DMS53 treated with DMSO at 0.1 percent for 48 hours (cell line): ENCODE measurements around the gene C15orf39.
"Not testable (repeated sequence)": the region's sequence is repeated elsewhere in the genome, so short reads cannot be mapped to it uniquely, and the experiment has no call there.

Source experiments
- DNase-seq: peaks from one replicate; lab custom pipeline; 2025; ENCODE audit not compliant: unreplicated experiment; lab: John Stamatoyannopoulos, UW

The C15orf39 gene

DNA sequence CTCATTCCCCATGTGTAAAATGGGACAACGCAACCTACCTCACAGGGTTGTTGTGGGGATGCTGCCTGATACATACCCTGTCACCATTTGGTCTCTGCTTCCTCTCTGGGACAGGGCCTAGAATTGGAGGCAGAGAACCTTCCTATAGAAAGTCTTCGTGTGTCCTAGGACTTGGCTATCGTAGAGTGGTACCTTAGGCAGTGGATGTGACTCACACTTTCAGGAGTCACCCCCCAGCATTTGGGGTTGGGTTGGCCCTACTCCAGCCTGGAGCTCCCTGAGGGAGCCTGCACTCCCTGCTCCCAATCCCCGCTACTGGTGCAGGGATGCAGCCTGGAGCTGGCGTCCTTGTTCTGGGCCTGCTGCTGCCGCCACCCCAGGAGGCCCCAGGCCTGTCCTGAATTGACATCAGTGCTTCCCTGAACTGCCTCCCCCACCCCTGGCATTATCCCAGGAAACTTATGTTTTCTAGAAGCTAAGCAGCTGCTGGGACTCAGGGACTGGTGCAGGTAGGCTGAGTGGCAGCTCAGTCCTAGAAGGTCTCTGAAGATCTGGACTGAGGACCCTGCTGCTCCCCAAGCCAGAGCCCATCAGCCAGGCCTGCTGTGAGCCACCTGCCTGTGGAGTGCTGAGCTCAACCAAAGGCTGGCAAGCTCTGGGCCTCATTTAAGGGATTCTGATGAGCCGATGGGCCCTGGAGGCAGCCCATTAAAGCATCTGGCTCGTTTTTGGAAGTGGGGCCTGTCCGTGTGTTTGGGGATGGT lies 9.9 kb downstream of the C15orf39 start:
- no peak for DNase-seq

DNA sequence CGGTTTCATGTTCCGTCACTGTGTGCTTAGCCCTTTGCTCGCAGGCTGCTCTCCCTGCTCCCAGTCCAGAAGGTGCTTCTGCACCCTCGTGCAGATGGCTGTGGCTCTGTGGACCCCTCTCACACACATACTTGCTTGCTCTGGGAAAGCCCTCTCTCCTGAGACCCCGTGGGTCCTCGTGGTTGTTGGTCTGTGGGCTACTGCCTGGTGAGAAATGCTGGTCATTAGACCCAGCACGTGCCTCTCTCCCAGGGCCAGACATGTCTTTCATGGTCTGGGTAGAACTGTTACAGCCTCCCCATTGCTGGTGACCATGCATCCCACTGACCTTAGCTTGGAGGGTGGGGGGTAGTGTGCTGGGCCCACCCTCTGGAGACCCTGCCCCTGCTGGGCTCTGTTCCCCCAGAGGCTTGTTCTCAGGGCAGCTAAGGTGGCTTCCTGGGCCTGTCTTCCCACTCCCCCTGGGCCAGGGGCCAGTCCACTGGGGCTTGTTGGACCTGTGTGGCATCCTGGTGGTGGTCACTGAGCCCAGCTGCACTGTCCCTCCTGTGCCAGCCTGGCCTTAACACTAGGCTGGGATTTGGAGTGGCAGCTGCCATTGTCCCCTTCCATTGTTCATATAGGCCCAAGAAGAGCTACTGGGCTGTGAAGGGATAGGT lies 10.6 kb downstream of the C15orf39 start:
- no peak for DNase-seq

DNA sequence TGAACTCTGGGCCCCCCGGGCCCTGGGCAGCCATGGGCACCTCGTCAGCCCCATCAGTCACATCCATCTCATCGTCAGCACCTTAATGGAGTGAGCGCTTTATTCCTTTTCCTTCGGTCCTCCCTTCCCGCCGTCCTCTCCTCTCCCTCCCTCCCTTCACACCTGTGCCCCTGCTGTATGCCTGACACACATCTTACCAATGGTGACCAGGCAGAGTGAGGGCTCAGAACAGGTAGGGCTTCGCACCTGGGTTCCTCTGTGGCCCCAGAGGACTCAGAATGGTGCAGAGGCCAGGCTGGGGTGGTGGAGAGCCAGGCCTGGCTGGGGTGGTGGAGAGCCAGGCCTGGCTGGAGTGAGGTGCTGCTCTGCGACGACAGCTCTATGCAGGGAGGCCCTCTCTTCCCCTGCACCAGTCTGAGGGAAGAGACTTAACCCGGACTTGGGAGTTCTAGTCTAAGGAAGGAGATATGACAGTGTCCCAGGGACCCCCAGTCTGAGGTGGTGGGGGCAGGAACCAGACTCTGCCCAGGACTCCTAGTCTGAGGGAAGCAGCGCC lies 11.6 kb downstream of the C15orf39 start:
- no peak for DNase-seq

DNA sequence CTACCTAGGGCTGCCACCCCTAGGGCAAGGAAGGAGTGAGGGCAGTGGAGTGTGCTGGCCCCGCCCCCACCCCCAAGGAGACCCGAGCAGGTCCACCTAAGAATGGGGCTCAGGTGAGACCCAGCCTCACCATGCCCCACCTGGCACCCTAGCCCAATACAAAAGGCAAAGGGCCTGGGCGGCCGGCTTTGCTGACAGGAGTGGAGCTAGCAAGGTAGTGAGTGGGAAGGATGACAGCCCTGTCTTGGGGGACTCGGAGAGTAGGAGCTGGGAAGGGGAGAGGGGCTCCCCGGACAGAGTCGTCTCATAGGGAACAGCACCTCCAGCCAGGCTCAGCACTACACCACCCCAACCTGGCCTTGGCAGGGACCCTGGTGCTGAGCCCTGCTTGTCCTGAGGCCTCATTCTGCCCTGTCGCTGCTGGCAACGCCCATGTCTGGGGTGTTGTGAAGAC lies 12.1 kb downstream of the C15orf39 start:
- no peak for DNase-seq

DNA sequence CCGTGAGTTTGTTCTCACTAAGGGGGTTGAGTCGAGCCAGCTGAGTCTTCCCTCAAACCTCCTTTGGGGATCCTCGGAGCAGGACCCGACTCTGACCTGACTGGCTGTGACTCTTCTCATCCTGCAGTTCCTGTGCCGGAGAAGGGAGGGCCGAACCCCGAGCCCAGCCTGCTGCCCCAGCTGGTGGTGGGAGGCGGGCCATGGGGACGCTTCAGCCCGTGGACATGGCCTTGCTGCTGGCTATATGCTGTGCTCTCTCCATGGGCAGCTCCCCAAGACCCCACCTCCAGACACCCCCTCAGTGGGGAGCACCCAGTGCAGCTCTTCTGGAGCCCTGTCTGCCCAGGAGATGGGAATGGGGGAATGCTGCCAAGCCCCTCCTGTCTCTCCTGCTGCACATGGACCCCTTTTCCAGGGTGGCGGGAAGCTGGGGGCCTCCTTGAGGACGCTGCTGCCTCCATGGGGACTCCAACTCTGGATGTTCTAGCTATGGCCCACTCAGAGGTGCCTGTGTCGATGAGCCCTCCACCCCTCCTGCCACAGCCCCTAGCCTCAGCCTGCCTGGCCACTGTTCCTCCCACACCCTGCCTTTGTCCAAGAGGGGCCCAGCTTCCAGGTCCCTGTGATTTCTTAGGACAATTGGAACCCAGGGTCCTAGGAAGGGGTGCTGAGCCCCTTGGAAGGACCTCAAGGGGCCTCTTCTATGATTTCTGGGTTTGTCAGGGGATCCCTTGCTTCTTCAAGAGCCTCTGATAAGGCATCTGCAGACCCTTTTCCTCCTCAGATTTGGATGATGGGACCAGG lies 12.8 kb downstream of the C15orf39 start:
- no peak for DNase-seq

DNA sequence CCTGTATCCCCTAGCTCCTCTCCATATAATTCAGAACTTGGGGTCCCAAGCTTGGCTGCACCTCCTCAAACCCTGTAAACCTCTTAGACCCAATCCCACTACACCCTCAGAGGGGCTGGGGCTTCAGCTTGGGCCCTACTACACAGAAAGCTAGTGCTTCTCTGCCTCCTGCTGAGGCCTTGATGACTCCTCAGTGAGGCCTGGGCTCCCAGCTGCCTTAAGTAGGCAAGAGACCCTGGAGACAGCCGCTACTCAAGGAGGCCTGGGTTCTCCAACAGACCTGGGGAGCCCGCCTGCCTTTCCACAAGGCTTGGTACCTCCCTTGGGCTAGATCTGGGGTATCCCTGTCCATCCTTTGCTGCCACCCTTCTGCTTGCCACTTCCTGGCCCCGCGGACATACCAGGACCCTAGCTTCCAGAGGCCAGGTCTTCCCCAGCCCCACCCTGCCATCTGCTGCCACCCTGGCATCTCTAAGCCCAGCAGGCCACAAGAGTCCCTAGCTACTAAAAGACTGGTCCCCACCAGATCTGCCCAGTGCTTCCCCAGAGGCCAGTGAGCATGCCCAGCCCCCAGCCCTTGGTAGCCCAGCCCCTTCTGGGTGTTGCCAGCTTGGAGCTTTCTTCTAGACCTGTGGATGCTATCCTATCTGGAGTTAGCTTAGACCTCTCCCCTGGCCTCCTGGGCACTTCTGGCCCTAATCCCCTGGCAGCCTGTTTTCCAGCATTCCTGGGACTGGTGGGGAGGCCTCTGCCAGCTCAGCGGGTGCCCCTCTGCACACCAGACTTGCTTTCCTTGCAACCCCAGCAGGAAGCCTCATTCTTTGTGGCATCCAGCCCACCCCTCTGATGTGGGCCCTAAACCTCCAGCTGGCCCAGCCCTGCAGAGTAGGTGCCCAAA lies 13.7 kb downstream of the C15orf39 start:
- no peak for DNase-seq

DNA sequence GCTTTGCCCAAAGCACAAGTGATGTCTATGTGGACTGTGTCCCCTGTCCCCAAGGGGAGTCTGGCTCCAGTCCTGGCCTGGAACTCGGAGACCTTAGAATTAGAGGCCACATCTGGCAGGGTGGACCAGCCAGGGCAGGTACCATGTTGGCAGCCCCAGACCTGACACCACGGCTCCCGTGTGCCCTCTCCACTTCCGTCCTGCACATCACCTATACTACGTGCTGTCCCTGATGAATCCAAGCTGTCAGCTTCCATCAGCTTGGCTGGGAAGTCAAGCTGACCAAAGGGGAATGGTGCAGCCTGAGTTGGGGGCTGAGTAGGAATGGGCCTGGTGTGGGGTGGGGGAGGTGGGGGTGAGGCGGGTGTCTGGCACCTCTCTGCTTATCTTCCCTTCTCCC lies 15.3 kb downstream of the C15orf39 start:
- no peak for DNase-seq

DNA sequence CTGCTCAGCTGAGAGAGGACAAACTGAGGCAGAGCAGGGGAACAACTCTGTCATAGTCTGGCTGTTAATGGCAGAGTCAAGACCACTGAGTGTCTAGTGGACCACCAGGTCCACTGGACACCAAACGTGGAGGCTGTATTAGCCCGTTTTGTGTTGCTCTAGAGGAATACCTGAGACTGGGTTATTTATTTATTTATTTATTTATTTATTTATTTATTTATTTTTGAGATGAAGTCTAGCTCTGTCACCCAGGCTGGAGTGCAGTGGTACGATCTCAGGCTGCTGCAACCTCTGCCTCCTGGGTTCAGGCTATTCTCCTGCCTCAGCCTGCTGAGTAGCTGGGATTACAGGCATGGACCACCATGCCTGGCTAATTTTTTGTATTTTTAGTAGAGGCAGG lies 15.9 kb downstream of the C15orf39 start:
- DNase-seq: not testable (repeated sequence)

DNA sequence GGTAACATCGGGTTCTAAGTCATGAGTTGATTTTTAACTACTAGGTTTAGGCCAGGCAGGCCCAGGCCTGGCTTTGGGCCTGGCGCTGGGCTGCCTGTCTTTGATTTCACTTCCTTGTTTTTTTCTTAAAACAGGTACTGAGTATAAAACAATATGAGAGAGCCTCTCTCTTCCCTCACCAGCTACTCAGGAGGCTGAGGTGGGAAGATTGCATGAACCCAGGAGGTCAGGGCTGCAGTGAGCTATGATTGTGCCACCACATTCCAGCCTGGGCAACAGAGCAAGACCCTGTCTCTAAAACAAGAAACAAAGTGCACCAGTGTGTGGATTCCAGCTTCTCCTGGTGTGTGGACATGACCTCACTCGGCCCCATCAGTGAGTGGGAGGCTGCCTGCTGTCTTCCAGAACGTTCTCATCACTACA lies 17.8 kb downstream of the C15orf39 start:
- DNase-seq: not testable (repeated sequence)

DNA sequence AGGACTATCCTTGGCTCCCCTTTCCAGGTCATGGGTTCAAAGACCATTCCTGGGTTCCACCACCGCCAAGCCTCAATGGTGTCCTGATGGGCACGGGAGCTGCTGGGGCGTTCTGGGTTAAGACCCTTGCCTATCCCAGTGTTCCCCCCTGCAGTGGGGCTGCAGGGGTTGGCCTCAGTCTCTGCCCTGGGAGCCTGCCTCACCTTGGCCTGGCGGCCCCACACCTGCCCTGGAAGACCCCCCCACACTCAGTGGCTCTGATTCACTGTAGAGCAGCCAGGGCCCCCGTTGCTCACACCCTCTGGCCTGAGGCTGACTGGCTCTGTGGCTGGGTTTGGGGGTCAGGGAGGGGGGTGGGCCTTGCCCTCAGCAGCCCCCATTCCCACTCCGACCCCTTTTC lies 22.0 kb downstream of the C15orf39 start:
- no peak for DNase-seq

DNA sequence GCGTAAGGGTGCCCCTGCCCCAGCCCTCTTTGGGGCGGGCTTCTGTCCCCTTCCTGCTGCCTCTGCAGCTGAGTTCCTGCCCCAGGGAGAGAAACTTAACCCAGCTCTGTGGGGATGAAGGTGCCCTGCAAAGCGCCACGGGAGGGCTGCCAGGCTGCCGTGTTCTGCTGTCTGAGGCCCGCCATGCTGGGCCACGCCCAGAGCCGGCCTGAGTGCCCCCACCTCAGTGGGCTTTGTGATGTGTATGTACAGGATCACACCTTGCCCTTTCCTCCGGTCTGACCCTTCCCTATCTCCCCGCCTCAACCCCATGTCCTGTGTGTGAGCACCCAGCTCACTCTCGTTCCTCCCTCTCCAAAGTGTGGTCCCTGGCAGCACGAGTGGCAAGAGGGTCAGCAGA lies 22.6 kb downstream of the C15orf39 start:
- no peak for DNase-seq

DNA sequence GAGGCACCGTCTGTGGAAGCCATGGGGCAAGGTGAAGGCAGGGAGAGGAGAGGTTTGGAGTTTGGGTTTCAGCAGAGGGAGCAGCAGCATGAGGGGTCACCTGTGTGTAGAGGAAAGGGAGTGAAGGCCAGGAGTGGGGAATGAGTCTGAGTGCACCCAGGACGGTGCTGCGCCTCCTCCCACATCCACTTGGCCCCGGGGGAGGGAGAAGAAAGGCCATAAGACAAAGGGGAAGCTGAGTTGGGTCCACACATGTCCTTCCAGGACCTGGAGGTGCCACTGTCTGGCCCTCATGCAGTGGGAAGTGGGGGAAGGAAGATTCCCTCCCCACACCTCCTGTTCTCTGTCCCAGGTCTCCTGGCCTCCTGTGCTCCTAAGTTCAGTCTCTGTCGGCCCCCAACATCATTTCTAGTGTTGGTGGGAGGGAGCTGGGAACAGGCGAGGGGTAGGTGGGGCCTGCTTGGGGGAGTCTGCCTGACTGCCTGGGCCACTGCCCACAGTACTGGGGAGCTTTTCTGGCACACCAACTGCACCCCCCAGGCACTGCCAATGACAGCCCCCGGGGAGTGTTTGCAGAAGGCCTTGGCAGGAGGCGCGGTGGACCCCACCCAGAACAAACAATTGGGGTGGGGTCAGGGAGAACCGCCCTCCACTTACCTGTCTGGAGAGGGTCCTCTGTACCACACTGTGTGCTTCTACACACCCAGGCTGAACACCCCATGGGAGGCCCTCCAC lies 23.6 kb downstream of the C15orf39 start:
- DNase-seq: not testable (repeated sequence)

DNA sequence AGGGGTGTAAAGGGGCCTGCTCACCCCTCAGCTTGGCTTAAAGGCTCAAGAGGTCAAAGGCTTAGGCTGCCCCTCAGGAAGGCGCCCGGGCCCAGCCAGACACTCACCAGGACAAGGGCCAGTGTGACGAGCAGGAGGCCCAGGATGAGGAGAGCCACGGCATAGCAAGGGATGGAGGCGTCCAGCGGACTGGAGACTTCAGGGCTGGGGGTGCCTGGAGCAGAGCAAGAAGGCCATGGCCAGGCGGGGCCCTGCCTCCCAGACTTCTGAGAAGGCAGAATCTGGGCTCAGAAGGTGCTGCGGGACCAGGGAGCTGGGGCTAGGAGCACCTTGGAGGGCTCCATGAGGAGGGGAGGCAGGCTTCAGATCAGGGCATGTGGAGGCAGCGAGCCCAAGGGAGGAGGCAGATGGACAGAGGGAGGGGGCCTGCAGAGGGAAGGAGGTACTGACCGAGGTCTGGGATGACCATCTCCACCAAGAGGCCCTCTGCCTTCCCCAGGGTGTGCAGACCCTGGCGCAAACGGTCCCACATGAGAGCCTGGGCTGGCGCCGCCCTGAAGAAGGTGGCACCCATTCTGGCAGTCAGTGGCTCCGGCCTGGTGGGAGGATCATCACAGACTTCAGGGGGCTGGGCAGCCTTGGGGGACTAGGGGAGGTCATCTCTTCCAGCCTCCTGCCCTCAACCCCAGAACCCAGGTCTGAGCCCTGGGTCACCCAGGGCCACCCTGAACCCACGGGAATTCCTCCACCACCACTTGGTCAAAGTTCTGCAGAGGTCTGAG lies 24.5 kb downstream of the C15orf39 start:
- DNase-seq: no peak

DNA sequence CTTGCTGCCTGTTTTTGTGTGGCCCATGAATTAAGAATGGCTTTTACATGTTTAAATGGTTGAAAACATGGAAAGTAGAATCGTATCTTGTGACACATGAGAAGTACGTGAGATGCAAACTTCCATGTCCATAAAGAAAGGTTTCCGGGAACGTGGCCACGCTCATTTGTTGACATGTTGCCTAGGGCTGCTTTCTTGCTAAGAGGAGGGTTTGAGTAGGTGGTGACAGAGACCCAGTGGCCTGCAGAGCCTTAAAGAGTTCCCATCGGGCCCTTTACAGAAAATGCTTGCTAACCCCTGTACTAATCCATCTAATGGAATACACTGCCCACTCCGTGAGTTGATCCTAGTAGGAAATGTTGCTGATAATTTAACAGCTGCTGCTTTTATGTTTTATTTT lies 25.4 kb downstream of the C15orf39 start:
- not testable (repeated sequence) for DNase-seq

DNA sequence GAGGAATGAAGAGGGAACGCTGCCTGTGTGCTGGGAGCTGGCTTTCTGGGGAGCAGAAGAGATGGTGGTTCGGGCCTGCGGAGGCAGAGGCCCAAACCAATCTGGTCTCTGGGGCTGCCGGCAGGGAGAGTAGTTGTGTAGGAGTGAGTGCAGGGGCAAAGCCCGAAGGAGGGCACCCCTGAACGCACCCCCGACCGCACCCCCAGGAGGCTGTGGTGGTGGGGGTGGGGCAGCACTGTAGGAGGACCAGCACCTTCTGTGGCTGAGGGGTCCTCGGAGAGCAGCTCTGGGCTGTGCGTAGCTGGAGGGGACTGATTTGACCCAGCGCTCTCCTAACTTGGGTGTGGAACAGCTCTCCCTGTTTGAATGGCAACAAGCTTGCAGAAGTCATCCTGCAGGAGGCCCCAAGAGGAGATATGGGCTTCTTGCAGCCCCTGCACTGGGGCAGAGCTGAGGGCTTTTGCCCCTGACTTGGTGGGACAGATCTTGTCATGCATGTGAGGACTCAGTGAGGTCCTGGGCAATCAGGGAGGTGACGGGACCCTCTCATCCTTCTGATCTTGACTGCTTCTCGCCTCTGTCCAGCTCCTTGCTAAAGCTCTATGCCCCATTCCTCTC lies 26.1 kb downstream of the C15orf39 start:
- no peak for DNase-seq

DNA sequence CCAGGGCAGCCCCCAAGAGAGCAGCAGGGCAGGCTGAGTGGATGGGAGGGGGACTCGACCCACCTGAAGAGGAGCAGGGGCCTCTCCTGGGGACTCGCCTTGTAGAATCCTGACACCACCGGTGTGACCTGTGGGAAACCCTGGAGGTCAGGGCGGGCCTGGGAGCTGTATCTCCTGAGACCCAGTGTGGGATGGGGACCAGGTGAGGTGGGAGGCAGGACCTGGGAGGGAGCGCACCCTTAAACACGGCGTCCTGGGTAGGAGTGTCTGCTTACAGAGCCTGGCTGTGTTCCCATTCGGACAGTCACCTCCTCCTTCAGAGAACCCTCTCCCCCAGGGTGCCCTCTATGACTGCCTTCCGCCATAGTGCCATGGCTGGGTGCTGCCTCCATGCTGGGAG lies 27.1 kb downstream of the C15orf39 start:
- no peak for DNase-seq

DNA sequence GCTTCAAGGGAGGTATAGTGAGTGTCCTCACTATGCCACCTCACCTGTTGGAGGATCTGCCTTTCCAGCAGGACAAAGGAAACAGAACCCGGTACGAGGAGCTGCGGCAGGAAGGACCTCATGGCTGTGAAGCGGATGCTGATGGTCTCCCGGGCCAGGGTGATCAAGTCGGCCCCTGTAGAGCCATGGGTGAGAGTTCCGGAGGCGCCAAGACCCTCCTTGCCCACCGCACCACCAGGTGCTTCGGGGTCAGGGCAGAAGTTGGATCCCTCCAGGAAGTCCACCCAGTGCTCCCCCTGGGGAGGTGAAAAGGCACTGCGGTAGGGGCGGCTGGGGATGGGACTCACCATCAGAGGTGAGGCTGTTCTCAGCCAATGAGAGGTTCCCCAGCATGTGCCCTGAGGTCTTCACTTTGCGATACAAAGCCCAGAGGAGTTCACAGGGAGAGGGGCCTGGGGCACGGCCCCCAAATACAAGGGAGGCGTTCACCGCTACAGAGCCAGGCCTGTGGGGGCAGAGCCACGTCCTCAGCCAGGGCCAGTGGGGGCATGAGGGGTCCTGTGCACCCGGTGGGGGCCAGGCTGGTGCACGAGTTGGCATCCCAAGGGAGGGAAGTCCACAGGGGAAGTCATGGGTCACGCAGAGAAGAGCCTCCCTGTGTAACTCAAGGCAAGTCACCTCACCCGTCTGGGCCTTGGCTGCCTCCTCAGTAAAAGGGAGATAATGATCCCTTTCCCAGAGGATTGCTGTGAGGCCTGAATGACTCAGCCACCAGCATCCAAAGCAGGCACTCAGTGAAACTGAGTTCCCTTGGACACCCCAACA lies 27.7 kb downstream of the C15orf39 start:
- no peak for DNase-seq

DNA sequence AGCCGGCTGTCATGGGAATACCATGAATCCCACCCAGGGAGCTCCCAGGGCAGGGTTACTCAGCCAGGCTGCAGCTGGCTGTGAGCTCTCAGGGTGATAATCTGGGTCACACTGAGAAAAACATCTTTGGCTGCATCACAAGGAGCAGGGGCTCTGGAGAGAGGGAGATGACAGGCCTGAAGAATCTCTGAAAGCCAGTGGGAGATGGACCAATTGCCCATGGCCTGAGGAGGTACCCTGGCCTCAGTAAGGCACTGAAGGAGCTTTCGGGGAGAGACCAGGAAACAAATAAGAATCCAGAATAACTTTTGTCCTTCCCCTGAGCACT lies 28.3 kb downstream of the C15orf39 start:
- no peak for DNase-seq
